Measurements from ENCODE around the gene UGT2B11. TPM values are rescaled to one million over a fixed set of nuclear protein-coding genes. Genes with fewer than 3 reads are reported as not detected.
"Not testable (repeated sequence)": the region's sequence is repeated elsewhere in the genome, so short reads cannot be mapped to it uniquely, and the experiment has no call there.

Gene UGT2B11
- total and polyA plus RNA-seq, 2 experiments from 2014 or later, result not detected

DNA sequence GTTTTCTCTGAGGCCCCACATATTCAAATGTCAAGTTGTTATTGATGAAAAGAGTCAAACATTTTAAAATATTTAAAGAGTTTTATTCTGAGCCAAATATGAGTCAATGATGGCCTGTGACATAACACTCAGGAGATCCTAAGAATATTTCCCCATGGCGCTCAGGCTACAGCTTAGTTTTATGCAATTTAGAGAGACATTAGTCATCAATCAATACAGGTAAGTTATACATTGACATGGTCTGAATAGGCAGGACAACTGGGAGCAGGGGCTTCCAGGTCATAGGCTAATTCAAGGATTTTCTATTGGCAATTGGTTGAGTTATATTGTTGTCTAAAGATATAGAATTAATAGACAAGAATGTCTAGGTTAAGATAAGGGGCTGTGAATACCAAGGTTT is 34.7 kb downstream of the UGT2B11 start:
- not testable (repeated sequence) for H3K9me3 ChIP-seq (ENCODE audit: low read depth); H3K27ac ChIP-seq; H3K36me3 ChIP-seq; H3K27me3 ChIP-seq; DNase-seq (ENCODE audit: low read depth in 1 of 2, low spot score in 1 of 2); H3K4me3 ChIP-seq; H3K4me1 ChIP-seq (ENCODE audit: low read depth)

DNA sequence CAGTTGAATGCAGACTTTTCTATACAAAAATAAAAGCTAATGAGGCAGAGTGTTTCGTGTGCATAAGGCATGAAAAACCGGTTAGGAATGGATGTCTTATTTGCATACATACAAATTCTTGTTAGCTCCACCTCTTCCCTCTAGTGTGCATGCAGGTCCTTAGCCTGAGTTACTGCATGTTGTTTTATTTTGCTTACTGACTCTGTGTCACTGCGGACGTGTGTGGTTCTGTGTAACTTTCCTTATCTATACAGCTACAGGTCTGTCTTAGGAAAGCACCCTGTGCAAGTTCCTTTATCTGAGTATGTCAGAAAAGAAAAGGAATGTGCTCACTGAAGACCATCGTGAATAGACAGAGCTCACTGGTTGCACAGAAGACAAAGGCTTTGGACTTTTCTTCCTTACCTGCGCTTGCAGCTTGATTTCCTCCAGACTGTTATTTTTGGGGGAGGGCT is 35.8 kb downstream of the UGT2B11 start:
- not testable (repeated sequence) for H3K36me3 ChIP-seq; H3K27ac ChIP-seq; H3K9me3 ChIP-seq (ENCODE audit: low read depth); DNase-seq (ENCODE audit: low read depth in 1 of 2, low spot score in 1 of 2); H3K27me3 ChIP-seq; H3K4me3 ChIP-seq; H3K4me1 ChIP-seq (ENCODE audit: low read depth)

DNA sequence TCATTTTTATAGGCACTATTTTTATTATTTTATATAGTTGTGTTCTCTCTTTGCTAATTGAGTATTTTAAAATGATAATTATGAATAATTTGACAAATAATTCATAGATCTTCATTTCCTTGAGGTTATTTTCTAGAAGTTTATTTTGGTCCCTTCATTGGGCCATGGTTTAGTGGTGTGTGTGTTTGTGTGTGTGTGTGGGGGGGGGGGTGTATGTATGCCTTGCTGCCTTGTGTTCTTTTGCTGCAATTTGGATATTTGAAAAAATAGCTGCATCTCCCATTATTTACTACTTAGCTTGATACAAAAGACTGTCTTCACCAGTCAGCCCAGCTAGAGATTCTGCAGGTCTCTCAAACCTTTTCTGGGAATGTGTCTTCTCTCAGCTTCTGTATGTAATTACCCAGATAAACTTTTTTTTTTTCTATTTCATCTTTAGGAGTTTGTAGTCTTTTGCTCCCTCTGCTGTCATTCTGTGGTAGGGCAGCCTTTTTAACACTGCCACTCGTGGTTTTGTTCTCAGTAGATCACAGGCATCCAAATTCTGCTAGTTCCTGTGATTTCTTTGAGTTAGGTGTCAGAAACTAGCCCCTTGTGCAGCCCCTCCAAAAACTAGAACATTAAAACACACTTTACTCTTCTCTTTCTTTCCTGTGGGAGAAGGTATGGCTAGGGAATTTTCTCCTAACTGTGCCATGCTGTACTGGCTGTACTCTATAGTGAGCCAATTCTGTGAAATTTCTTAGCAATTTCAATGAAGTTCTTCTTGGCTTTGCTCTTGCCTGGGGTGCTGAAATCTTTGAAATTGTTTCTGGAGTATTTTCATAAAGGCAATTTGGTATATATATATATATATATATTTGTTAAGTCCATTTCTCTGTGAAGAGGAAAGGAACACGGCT is 44.1 kb downstream of the UGT2B11 start:
- H3K36me3 ChIP-seq; H3K4me1 ChIP-seq (ENCODE audit: low read depth); H3K27ac ChIP-seq; H3K4me3 ChIP-seq; H3K27me3 ChIP-seq; H3K9me3 ChIP-seq (ENCODE audit: low read depth): not testable (repeated sequence)
- peak; percentile 56 for TF ChIP-seq CTCF (IDR thresholded peaks at IDR 0.05; ENCODE audit: low read depth, low read length)
- DNase-seq (ENCODE audit: low read depth in 1 of 2, low spot score in 1 of 2), result peak; percentile 40 to 53

DNA sequence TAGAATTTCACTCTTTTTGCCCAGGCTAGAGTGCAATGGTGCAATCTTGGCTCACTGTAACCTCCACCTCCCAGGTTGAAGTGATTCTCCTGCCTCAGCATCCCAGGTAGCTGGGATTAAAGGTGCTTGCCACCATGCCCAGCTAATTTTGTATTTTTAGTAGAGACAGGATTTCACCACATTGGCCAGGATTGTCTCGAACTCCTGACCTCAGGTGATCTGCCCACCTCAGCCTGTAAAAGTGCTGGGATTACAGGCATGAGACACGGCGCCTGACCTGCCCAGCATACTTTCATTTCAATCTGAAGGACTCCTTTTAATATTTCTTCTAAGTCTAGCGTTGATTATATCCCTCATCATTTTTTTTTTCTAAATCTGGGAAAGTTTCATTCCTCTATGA is 45.4 kb downstream of the UGT2B11 start:
- not testable (repeated sequence) for H3K9me3 ChIP-seq (ENCODE audit: low read depth); H3K4me1 ChIP-seq (ENCODE audit: low read depth); DNase-seq (ENCODE audit: low read depth in 1 of 2, low spot score in 1 of 2); H3K36me3 ChIP-seq; H3K27me3 ChIP-seq; H3K4me3 ChIP-seq; H3K27ac ChIP-seq

GRCh38 chr4:69167300-69167699 is 47.2 kb downstream of the UGT2B11 start:
- TF ChIP-seq CTCF (IDR thresholded peaks at IDR 0.05; ENCODE audit: low read depth, low read length), result no peak
- Histone ChIP-seq H3K4me3 (no peak overlapping the region), H3K27me3 (no peaks in the 10 kb centered on the region), H3K4me1 (ENCODE audit: low read depth) (no peaks in the 10 kb centered on the region), H3K36me3 (no peaks in the 10 kb centered on the region), H3K9me3 (ENCODE audit: low read depth) (no peaks in the 10 kb centered on the region), H3K27ac (no peak overlapping the region)
- DNase-seq (ENCODE audit: low read depth in 1 of 2, low spot score in 1 of 2), result no peak

- H3K27me3 ChIP-seq; H3K4me1 ChIP-seq (ENCODE audit: low read depth); DNase-seq (ENCODE audit: low read depth in 1 of 2, low spot score in 1 of 2); H3K36me3 ChIP-seq; H3K4me3 ChIP-seq; H3K27ac ChIP-seq; H3K9me3 ChIP-seq (ENCODE audit: low read depth): not testable (repeated sequence)
Observed at GRCh38 chr4:69166376-69166775, 48.2 kb downstream of the UGT2B11 start.

- H3K27ac ChIP-seq, H3K36me3 ChIP-seq: not testable (repeated sequence)
Observed at GRCh38 chr4:69165707-69166106, 48.8 kb downstream of the UGT2B11 start.

DNA sequence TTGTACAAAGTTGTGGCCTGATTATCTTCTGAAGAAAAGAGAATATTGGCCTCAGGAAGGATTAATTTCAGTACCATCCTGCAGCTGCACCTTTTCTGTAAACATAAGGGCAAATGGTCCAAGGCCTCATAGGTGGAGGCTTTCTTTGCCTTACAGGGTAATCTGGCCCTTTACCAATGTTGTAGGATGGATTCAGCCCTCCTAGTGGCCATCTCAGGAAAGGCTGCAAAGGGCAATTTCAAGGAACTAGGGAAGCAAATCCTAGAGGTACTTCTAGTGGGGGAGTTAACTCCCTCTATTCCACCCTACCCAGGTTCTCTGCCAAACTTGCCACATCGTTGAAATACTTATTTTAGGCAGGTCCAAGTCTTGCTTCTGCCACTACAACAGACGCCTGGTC is 57.6 kb downstream of the UGT2B11 start:
- H3K27me3 ChIP-seq, result no peaks in the 10 kb centered on the region
- DNase-seq (ENCODE audit: low read depth in 1 of 2, low spot score in 1 of 2), result no peak

More at GRCh38 chr4:69165707-69166106, 48.8 kb downstream of the UGT2B11 start:
- not testable (repeated sequence) for H3K27me3 ChIP-seq; H3K4me1 ChIP-seq (ENCODE audit: low read depth); H3K4me3 ChIP-seq; H3K9me3 ChIP-seq (ENCODE audit: low read depth); DNase-seq (ENCODE audit: low read depth in 1 of 2, low spot score in 1 of 2)

More for the DNA sequence above, 57.6 kb downstream of the UGT2B11 start:
- no peak overlapping the region for H3K4me3 ChIP-seq
- no peaks in the 10 kb centered on the region for H3K4me1 ChIP-seq (ENCODE audit: low read depth)
- H3K27ac ChIP-seq, result no peak overlapping the region
- TF ChIP-seq CTCF (IDR thresholded peaks at IDR 0.05; ENCODE audit: low read depth, low read length), result peak; percentile 15
- H3K9me3 ChIP-seq (ENCODE audit: low read depth), result no peaks in the 10 kb centered on the region
- H3K36me3 ChIP-seq, result no peaks in the 10 kb centered on the region

Data from cardiac muscle cell (in vitro differentiated cells and primary cell).